Cardiac fibroblast (primary cell): ENCODE results near the gene GNAL.

Source experiments
- DNase-seq, 2 donors: peaks; one replicate each; pipeline versions ENCODE4 v3.0.0 to v3.0.0-alpha.2; 2010; ENCODE audit warnings: low read depth in 2 of 2
- H3K4me3 ChIP-seq, 2 donors: replicated peaks in 1 of 2; 1 replicate in 1 of 2; 2 replicates in 1 of 2; pipeline ENCODE4 v1.5.1; 2011; ENCODE audit warnings: low read depth in 2 of 2, low read length in 2 of 2, mild to moderate bottlenecking in 2 of 2, moderate library complexity in 1 of 2
- CTCF ChIP-seq: IDR thresholded peaks from one replicate; pipeline ENCODE4 v1.5.1; 2011; ENCODE audit warnings: low read depth, mild to moderate bottlenecking, low read length, inconsistent platforms

GNAL gene

GRCh38 chr18:11655606-11655932, 33.5 kb upstream of the GNAL start:
- no peak for DNase-seq
- TF ChIP-seq CTCF: no peak
- no peak overlapping the region for H3K4me3 ChIP-seq

- TF ChIP-seq CTCF: no peak
- DNase-seq: no peak
- H3K4me3 ChIP-seq: no peak overlapping the region
Observed at GRCh38 chr18:11657152-11657551, 31.9 kb upstream of the GNAL start.

- TF ChIP-seq CTCF: no peak
- no peak for DNase-seq
- no peak overlapping the region for H3K4me3 ChIP-seq
Observed at GRCh38 chr18:11657554-11657953, 31.5 kb upstream of the GNAL start.

- no peak for TF ChIP-seq CTCF
- no peak for DNase-seq
- no peak overlapping the region for H3K4me3 ChIP-seq
Observed at GRCh38 chr18:11658019-11658418, 31.0 kb upstream of the GNAL start.

DNA sequence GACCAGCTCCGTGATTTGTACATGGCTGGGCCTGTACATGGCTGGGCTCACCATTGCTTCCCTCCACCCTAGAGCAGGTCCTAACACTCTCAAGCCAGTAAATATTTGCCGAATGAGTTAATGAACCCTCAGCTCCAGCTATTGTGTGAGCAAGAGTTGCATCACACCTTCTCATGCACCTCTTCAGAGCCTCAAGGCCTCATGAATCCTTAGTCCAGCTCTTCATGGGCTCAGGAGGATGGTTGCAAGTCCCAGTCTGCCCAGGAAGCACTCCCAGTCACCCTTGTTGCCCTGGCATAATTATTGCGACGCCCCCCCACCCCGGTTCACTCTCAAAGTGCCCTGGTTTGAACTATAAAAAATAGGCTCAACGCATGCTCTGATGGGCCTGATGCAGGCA, 30.1 kb upstream of the GNAL start:
- DNase-seq: peak in 1 of 2 donors; percentile 4
- no peak for TF ChIP-seq CTCF

DNA sequence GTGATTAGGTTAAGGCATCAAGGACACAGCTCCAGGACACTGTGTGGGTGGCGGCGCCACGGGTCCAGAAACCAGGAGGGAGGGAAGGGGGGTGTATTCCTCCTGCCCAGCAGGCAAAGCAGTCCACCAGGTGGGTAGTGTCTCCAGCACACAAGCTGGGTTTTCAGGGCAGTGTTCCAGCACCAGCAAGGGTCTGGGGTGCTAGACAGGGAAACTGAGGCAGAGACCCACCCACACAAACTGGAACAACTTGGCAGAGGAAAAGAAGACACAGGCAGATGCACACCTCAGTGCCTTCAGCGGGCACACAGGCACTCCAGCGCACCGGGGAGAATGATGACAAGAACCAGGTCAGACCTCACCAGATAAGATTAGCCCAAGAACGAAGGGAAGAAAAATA, 28.4 kb upstream of the GNAL start:
- TF ChIP-seq CTCF: no peak
- no peak for DNase-seq
- no peak overlapping the region for H3K4me3 ChIP-seq

More for the DNA sequence above, 30.1 kb upstream of the GNAL start:
- H3K4me3 ChIP-seq: no peak overlapping the region

- H3K4me3 ChIP-seq: no peak overlapping the region
- no peak for TF ChIP-seq CTCF
- peak; percentile 7 to 14 for DNase-seq
Observed at GRCh38 chr18:11661430-11661829, 27.6 kb upstream of the GNAL start.
